ENCODE data around the gene FREM1.

DNA sequence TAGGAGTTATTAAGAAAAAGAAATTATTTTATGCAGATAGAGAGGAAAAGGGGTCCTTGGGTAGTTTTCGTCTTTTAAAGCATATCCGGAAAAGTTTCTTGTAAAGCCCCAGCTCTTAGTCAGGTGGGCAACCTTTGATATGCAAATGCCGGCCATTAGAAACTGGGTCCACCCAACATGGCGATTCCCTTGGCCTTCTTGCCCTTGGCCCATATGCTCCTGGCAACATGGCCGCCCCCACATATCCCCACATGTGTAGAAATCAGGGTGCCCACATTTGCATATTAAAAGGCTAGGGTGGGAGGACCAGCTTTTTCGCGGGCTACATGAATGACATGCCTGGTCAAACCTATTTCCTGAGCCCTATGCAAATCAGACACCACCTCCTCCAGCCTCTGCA, 73.3 kb downstream of the FREM1 start:
- TF ChIP-seq CTCF (IDR thresholded peaks at IDR 0.05; ENCODE audit: insufficient read depth, low read length, poor library complexity, severe bottlenecking), result no peak
- TF ChIP-seq EZH2phosphoT487 (conservative IDR thresholded peaks at IDR 0.05; ENCODE audit: low read length), result no peak

Data from SU-DHL-6 (cell line).